Activated T-cell treated with anti-CD3 and anti-CD28 coated beads, Interleukin-2, amount 50 U/mL, for 48 hours (primary cell): ENCODE measurements around the gene VPS29.
A peak's percentile ranks its signal among the peaks of the same experiment; 100 is the strongest.
"Not testable (repeated sequence)": the region's sequence is repeated elsewhere in the genome, so short reads cannot be mapped to it uniquely, and the experiment has no call there.

ENCODE experiments used
- DNase-seq, 2 experiments: peaks; one replicate each; pipeline ENCODE4 v3.0.0-alpha.2; 2020

Gene VPS29

GRCh38 chr12:110520876-110521712 is 19.2 kb upstream of the VPS29 start:
- DNase-seq = peak; percentile 54 to 62

GRCh38 chr12:110518014-110518413 is 16.1 kb upstream of the VPS29 start:
- not testable (repeated sequence) for DNase-seq

GRCh38 chr12:110516995-110517394 is 15.1 kb upstream of the VPS29 start:
- no peak for DNase-seq

- no peak for DNase-seq
Observed at GRCh38 chr12:110514363-110514762, 12.5 kb upstream of the VPS29 start.

GRCh38 chr12:110513842-110514241 is 11.9 kb upstream of the VPS29 start:
- DNase-seq = no peak

- no peak for DNase-seq
Observed at GRCh38 chr12:110508071-110508586, 6.2 kb upstream of the VPS29 start.

GRCh38 chr12:110505332-110505731 is 3.4 kb upstream of the VPS29 start:
- DNase-seq = no peak

GRCh38 chr12:110503432-110503831 is 1.5 kb upstream of the VPS29 start:
- DNase-seq = no peak

GRCh38 chr12:110501399-110501751 is 536 bp downstream of the VPS29 start:
- no peak for DNase-seq

- DNase-seq = no peak
Observed at GRCh38 chr12:110498984-110499706, 2.8 kb downstream of the VPS29 start.

- DNase-seq = no peak
Observed at GRCh38 chr12:110475426-110475825, 26.5 kb downstream of the VPS29 start.

GRCh38 chr12:110468214-110469048 is 33.5 kb downstream of the VPS29 start, which contains the start of the genes FAM216A and GPN3:
FAM216A (plus strand) TSS chr12:110468845; CDS start chr12:110468876, 31 bp downstream.
GPN3 (minus strand) TSS chr12:110468257; CDS start chr12:110468203, 54 bp downstream.
- peak; percentile 97 to 98 for DNase-seq

GRCh38 chr12:110467847-110468213 is 34.1 kb downstream of the VPS29 start:
- DNase-seq = no peak

- DNase-seq = no peak
Observed at GRCh38 chr12:110466791-110467190, 35.1 kb downstream of the VPS29 start.

- not testable (repeated sequence) for DNase-seq
Observed at GRCh38 chr12:110465765-110466164, 36.1 kb downstream of the VPS29 start.

- no peak for DNase-seq
Observed at GRCh38 chr12:110465024-110465423, 36.9 kb downstream of the VPS29 start.

GRCh38 chr12:110461189-110461588 is 40.7 kb downstream of the VPS29 start:
- not testable (repeated sequence) for DNase-seq

- no peak for DNase-seq
Observed at GRCh38 chr12:110458756-110459155, 43.2 kb downstream of the VPS29 start.

GRCh38 chr12:110453569-110454296 is 48.2 kb downstream of the VPS29 start:
- DNase-seq = no peak

- DNase-seq = no peak
Observed at GRCh38 chr12:110451263-110451662, 50.6 kb downstream of the VPS29 start.

- peak; percentile 94 to 97 for DNase-seq
Observed at GRCh38 chr12:110449799-110450497, 52.0 kb downstream of the VPS29 start, which contains the start of gene ARPC3. ARPC3 (minus strand) TSS chr12:110450337; CDS start chr12:110450260, 77 bp downstream.
